ENCODE results near the gene SULT1A2. TPM values are rescaled to one million over a fixed set of nuclear protein-coding genes. Genes with fewer than 3 reads are reported as not detected.
"Not testable (repeated sequence)": the region's sequence is repeated elsewhere in the genome, so short reads cannot be mapped to it uniquely, and the experiment has no call there.

Gene SULT1A2
- total RNA-seq, 1 donor from 2014 or later: not detected

- Histone ChIP-seq H3K4me3 (ENCODE audit: low read depth, low read length) (no peak overlapping the region), H3K36me3 (ENCODE audit: control insufficient read depth, insufficient read depth, low read length) (peaks cover 2% of the 10 kb centered on the region), H3K27me3 (ENCODE audit: control insufficient read depth, insufficient read depth, low read length) (no peaks in the 10 kb centered on the region)
- DNase-seq (ENCODE audit: low read depth) (no peak), FAIRE-seq (no peak)
- TF ChIP-seq CTCF (IDR thresholded peaks at IDR 0.05; ENCODE audit: insufficient read depth, low read length, severe bottlenecking): no peak
These were observed 9.7 kb upstream of the SULT1A2 start for GRCh38 chr16:28606291-28607115.

GRCh38 chr16:28604186-28604565, 7.3 kb upstream of the SULT1A2 start:
- FAIRE-seq: no peak
- TF ChIP-seq CTCF (IDR thresholded peaks at IDR 0.05; ENCODE audit: insufficient read depth, low read length, severe bottlenecking): no peak
- peaks cover 2% of the 10 kb centered on the region for H3K36me3 ChIP-seq (ENCODE audit: control insufficient read depth, insufficient read depth, low read length)
- no peaks in the 10 kb centered on the region for H3K27me3 ChIP-seq (ENCODE audit: control insufficient read depth, insufficient read depth, low read length)
- H3K4me3 ChIP-seq (ENCODE audit: low read depth, low read length): no peak overlapping the region
- DNase-seq (ENCODE audit: low read depth): no peak

- H3K27me3 ChIP-seq (ENCODE audit: control insufficient read depth, insufficient read depth, low read length): no peaks in the 10 kb centered on the region
- TF ChIP-seq CTCF (IDR thresholded peaks at IDR 0.05; ENCODE audit: insufficient read depth, low read length, severe bottlenecking): no peak
- DNase-seq (ENCODE audit: low read depth): no peak
- peaks cover 2% of the 10 kb centered on the region for H3K36me3 ChIP-seq (ENCODE audit: control insufficient read depth, insufficient read depth, low read length)
- FAIRE-seq: no peak
- no peak overlapping the region for H3K4me3 ChIP-seq (ENCODE audit: low read depth, low read length)
These were observed 6.7 kb upstream of the SULT1A2 start for GRCh38 chr16:28603381-28604185.

- H3K27me3 ChIP-seq (ENCODE audit: control insufficient read depth, insufficient read depth, low read length): no peaks in the 10 kb centered on the region
These were observed 5.7 kb upstream of the SULT1A2 start for GRCh38 chr16:28602529-28602928.

GRCh38 chr16:28602062-28602461, 5.2 kb upstream of the SULT1A2 start:
- FAIRE-seq; H3K27me3 ChIP-seq (ENCODE audit: control insufficient read depth, insufficient read depth, low read length); H3K4me3 ChIP-seq (ENCODE audit: low read depth, low read length); DNase-seq (ENCODE audit: low read depth); H3K36me3 ChIP-seq (ENCODE audit: control insufficient read depth, insufficient read depth, low read length): not testable (repeated sequence)

More at GRCh38 chr16:28602529-28602928, 5.7 kb upstream of the SULT1A2 start:
- FAIRE-seq (no peak), DNase-seq (ENCODE audit: low read depth) (no peak)
- Histone ChIP-seq H3K36me3 (ENCODE audit: control insufficient read depth, insufficient read depth, low read length) (no peaks in the 10 kb centered on the region), H3K4me3 (ENCODE audit: low read depth, low read length) (no peak overlapping the region)
- TF ChIP-seq CTCF (IDR thresholded peaks at IDR 0.05; ENCODE audit: insufficient read depth, low read length, severe bottlenecking): no peak

- not testable (repeated sequence) for H3K27me3 ChIP-seq (ENCODE audit: control insufficient read depth, insufficient read depth, low read length); FAIRE-seq; DNase-seq (ENCODE audit: low read depth); H3K4me3 ChIP-seq (ENCODE audit: low read depth, low read length); H3K36me3 ChIP-seq (ENCODE audit: control insufficient read depth, insufficient read depth, low read length)
These were observed 4.7 kb upstream of the SULT1A2 start for GRCh38 chr16:28601589-28601988.

GRCh38 chr16:28600965-28601364, 4.1 kb upstream of the SULT1A2 start:
- DNase-seq (ENCODE audit: low read depth); FAIRE-seq; H3K4me3 ChIP-seq (ENCODE audit: low read depth, low read length); H3K27me3 ChIP-seq (ENCODE audit: control insufficient read depth, insufficient read depth, low read length); H3K36me3 ChIP-seq (ENCODE audit: control insufficient read depth, insufficient read depth, low read length): not testable (repeated sequence)

- not testable (repeated sequence) for H3K4me3 ChIP-seq (ENCODE audit: low read depth, low read length); H3K36me3 ChIP-seq (ENCODE audit: control insufficient read depth, insufficient read depth, low read length); FAIRE-seq; DNase-seq (ENCODE audit: low read depth); H3K27me3 ChIP-seq (ENCODE audit: control insufficient read depth, insufficient read depth, low read length)
These were observed 2.8 kb upstream of the SULT1A2 start for GRCh38 chr16:28599377-28600285.
